Body of pancreas (tissue), 4 donors: ENCODE measurements around the gene DLG3.

ENCODE experiments used
- CTCF ChIP-seq, 7 experiments: fragments of 450-650 bp in 4 of 7; fragments of 200-600 bp in 3 of 7; sonication (generic) in 3 of 7; IDR thresholded peaks; one replicate each; pipeline ENCODE4 v1.5.1; 2016 to 2019; ENCODE audit warnings: antibody characterized with exemption in 7 of 7
- POLR2A ChIP-seq, 3 donors: fragments of 450-650 bp; IDR thresholded peaks; one replicate each; pipeline ENCODE4 v1.6.1; 2016; ENCODE audit warnings: antibody characterized with exemption in 3 of 3, mild to moderate bottlenecking in 2 of 3

DNA sequence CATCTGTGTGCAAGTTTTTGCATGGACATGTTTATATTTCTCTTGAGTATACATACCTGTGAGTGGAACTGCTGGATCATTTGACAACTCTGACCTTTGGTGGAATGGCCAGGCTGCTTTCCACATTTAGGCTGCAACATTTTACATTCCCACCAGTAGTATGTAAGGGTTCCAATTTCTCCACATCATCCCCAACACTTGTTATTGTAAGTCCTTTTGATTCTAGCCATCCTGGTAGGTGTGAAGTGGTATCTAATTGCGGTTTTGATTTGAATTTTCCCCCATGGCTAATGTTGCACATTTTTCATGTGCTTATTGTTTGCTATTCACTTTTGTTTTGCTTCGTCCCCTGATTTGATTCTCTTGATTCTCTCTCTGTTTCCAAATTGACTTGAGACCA lies 16.4 kb downstream of the DLG3 start:
- no peak for TF ChIP-seq CTCF (IDR thresholded peaks at IDR 0.05)
- TF ChIP-seq POLR2A (IDR thresholded peaks at IDR 0.05), result no peak
